NAMALWA (cell line): ENCODE results near the gene NFATC1.

Experiments
- DNase-seq: peaks from one replicate; pipeline ENCODE4 v3.0.0-alpha.2; 2015; ENCODE audit warnings: low spot score

Gene NFATC1

DNA sequence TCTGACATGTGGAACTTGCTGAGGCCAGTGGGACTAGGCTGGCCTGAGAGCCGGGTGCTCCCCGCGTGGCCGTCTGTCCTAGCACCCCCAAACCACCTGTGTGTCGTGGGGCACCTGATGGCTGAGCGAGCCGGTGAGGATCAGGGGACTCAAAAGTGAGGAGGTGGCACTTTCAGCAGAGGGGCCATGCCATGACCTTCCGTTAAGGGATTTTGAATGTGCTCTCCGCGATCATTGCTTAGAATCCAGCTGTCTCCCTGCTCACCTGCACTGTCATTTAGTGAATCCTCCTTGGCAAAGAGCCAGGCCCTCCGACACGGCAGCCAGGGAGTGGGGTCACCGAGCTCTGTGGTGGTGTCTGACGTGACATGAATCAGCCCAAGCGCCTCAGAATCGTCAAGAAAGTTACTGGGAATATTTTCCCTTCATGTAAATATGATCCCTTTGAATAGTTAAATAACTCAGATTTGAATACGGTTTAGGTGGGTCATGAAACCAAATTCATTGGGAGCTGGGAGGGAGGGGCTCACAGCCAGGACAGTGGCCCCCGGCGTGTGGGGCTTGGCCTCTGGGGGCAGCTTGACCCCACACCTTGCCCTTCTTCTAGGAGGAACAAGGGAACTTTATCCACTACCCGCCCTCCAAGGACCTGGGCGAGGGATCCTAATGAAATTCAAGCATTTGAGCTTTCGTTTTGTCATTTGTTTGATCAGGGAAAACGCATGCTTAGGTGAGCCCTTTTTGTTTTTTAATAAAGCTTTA, 9.5 kb downstream of the NFATC1 start:
- no peak for DNase-seq

DNA sequence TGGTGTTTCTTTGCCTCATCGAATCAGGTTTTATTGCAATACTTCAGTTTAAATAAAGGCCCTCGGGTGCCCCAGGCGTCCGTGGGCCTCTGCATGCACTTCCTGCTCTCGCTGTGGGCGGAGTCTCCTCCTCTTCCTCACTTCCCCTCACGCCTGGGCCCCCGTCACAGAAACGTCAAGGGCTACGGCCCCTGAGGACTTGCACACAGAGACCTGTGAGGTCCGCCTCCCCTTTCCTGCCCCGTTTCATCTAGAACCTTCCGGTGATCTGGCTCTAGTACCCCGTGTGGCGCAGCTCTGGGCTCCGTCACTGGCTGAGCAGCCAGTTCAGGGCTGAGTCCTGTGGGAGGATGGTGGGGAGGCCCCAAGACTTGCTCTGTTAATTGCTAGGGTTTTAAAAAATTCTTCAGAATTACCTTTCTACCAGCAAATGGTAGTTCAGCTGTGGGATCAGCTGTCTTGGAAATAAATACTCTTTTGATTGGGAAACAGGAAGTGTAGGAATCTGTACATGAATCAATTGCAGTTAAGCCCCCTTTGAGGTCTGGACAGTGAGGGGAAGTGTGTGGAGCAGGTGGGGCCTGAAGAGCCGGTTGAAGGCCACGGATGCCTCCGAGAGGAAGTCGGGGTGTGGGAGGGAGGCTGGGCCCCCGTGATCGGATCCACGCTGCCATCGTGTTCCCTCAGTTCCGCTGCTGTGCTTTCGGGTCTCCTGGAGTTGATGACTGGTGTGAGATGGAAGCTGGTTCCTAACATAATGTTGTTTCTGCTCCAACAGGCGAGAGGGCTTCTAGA, 10.2 kb downstream of the NFATC1 start:
- DNase-seq: peak; percentile 94

GRCh38 chr18:79406708-79407107, 11.0 kb downstream of the NFATC1 start:
- no peak for DNase-seq

DNA sequence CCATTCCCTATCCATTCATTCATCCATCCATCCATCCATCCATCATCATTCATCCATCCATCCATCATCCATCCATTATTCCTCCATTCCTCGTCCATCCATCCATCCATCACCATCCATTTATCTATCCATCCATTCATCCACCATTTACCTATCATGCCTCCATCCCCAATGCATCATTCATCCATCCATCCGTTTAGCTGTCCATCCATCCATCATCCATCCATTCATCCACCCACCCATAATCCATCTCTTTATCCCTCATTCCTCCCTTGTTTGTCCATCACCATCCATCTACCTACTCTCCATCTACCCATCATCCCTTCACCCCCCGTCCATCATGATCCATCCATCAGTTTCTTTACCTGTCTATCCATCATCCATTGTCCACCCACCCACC, 13.6 kb downstream of the NFATC1 start:
- no peak for DNase-seq

GRCh38 chr18:79410171-79410641, 14.5 kb downstream of the NFATC1 start:
- DNase-seq: no peak

DNA sequence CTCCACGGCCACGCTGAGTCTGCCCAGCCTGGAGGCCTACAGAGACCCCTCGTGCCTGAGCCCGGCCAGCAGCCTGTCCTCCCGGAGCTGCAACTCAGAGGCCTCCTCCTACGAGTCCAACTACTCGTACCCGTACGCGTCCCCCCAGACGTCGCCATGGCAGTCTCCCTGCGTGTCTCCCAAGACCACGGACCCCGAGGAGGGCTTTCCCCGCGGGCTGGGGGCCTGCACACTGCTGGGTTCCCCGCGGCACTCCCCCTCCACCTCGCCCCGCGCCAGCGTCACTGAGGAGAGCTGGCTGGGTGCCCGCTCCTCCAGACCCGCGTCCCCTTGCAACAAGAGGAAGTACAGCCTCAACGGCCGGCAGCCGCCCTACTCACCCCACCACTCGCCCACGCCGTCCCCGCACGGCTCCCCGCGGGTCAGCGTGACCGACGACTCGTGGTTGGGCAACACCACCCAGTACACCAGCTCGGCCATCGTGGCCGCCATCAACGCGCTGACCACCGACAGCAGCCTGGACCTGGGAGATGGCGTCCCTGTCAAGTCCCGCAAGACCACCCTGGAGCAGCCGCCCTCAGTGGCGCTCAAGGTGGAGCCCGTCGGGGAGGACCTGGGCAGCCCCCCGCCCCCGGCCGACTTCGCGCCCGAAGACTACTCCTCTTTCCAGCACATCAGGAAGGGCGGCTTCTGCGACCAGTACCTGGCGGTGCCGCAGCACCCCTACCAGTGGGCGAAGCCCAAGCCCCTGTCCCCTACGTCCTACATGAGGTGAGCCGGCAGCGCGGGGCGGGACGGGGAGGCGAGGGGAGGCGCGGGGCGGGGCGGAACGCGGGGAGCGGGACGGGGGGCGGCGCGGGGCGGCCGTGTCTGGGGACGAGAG, 15.2 kb downstream of the NFATC1 start:
- DNase-seq: no peak

- DNase-seq: no peak
These were observed 16.1 kb downstream of the NFATC1 start for GRCh38 chr18:79411614-79412526.

DNA sequence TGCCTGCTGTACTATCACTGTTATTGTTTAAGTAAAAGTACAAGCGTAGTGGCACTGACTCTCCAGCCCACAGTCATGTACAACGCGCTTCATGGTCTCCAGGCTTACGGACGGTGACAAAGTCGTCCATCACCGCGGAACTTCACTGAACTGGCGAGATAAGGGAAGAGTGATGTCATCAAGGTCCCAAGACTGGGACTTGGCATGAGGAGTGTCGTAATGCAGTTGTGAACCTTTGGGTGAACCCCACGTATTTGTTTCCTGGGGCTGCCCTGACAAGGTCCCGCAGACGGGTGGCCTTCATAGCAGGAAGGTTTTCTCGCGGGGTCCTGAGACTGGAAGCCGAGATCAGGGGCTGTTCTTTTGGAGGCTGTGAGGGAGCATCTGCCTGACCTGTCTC, 17.3 kb downstream of the NFATC1 start:
- DNase-seq: no peak

DNA sequence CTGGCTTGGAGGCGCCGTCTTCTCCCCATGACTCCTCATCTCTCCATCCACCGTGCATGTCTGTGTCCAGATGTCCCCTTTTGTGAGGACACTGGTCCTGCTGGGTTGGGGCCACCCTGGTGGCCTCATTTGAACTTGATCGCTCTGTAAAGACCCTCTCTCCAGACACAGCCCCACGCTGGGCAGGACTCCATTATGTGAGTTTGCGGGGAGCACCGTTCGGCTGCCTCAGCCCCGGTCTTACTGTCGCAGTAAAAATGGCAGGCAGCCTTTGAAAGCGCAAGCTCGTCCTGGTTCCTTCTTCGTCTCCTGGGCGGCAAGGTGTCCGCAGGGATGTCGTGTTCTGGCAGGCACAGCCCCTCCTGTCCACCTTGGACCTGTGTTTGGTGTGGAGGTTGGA, 17.7 kb downstream of the NFATC1 start:
- DNase-seq: no peak

DNA sequence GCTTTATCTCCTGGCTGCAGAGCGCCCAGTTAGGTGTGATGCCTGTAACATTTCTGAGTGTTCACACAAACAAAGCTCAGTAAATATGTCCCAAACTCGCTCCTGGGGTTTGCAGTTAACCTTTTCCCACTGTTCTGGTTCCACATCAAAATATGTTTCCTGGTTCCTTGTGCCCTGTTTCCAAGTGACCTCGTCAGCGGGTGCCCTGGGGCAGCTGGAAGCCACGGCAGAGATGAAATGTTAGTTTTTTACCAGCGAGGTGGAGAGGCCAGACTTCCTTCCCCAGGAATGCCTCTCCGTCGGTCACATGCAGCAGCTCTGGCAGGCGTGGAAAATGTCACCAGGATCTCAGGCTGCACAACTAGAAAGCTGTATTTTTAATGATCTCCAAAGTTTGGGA, 18.2 kb downstream of the NFATC1 start:
- DNase-seq: no peak

DNA sequence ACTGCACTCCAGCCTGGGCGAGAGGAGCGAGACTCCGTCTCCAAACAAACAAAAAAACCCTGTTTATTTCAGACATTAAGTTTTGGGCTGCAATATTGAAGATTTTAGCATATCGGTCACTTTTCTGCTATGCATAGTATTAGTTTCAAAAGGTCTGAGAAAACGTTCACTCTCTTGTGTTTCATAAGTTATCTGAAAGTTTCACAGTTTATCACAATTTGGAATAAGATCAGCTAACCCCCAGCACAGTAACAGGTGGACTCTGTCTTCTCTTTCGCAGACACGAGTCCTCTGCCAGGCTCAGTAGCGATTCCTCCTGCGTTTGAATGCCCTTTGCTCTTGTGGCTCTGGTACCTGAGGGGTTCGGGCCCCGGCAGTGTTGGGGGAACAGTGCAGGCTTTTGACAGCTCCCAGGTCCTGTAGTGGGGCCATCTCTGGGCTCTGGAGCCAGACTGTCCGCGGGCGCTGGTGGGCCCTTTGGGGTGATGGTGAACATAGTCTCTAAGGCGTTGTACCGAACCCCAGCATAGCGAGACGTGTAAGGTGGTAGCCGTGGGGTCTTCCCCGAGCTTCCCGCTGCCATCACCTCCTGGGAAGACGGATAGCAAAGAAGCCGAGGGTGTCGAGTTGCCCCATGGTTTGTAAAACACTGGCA, 20.4 kb downstream of the NFATC1 start:
- DNase-seq: no peak

DNA sequence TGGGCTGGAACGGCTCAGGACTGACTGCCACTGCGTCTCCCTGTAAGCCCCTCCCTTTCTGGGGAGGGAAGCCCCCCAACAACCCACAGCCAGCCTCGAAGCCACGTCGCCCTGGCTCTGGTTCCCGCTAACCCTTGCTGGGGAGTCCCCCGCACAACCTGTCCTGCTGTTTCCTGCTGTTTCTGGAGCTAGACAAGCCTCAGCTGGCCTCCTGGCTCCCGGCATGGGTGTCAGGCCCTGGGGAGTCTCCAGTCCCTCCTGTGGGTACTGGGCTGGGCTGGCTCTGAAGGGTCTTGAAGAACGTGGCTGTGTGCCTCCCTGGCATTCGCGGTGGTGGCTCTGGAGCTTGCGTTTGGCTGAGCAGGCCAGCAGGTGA, 20.9 kb downstream of the NFATC1 start:
- no peak for DNase-seq

DNA sequence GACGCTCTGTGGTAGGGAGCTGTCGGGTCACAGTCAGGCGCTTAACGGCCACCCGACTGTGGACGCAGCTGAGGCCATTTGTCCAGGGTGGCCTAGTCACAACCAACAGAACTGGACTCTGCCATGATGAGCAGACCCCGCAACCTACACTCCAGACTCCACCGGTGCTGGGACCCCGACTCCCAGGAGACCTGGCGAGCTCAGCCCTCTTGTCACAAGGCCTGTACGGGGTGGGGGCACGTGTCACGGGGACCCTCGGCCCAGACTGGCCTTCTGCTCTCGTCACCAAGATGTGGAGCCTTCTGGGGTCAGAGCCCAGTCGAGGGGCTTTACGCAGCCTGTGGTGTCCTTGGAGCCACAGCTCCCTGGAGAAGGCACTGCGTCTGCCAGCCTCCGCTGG, 22.5 kb downstream of the NFATC1 start:
- no peak for DNase-seq

- no peak for DNase-seq
These were observed 22.9 kb downstream of the NFATC1 start for GRCh38 chr18:79418642-79419041.

DNA sequence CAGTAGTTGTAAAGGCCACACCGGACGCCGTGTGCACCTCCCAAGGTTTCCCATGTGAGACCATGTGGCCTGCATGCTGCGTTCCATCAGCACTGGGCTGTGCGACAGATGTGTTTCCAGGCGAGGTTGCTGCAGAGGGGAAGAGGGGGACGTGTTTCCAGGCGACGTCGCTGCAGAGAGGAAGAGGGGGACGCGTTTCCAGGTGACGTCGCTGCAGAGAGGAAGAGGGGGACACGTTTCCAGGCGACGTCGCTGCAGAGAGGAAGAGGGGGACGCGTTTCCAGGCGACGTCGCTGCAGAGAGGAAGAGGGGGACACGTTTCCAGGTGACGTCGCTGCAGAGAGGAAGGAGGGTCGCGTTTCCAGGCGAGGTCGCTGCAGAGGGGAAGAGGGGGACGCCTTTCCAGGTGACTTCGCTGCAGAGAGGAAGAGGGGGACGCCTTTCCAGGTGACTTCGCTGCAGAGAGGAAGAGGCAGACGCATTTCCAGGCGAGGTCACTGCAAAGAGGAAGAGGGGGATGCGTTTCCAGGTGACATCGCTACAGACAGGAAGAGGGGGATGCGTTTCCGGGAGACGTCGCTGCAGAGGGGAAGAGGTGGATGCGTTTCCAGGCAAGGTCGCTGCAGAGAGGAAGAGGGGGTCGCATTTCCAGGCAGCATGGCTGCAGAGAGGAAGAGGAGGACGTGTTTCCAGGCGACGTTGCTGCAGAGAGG, 24.5 kb downstream of the NFATC1 start:
- DNase-seq: no peak

- no peak for DNase-seq
These were observed 25.6 kb downstream of the NFATC1 start for GRCh38 chr18:79421275-79421857.

GRCh38 chr18:79422022-79422782, 26.5 kb downstream of the NFATC1 start:
- DNase-seq: no peak

- no peak for DNase-seq
These were observed 27.0 kb downstream of the NFATC1 start for GRCh38 chr18:79422783-79423165.
